H9 (cell line): Measurements from ENCODE around the gene C2orf92. TPM values are rescaled to one million over a fixed set of nuclear protein-coding genes. Genes with fewer than 3 reads are reported as not detected.

ENCODE experiments used
- DNase-seq: peaks from one replicate; pipeline ENCODE4 v3.0.0-alpha.2; 2017
- H2AFZ ChIP-seq: one replicate; pipeline ENCODE4 v1.6.1; 2013; ENCODE audit warnings: mild to moderate bottlenecking, low read length, control low read depth, moderate library complexity
- H2AK5ac ChIP-seq: 2 replicates; pipeline ENCODE4 v1.6.1; 2013; ENCODE audit warnings: low read length, control low read depth, mixed read lengths; ENCODE audit not compliant: insufficient read length
- H2BK120ac ChIP-seq: one replicate; pipeline ENCODE4 v1.6.1; 2013; ENCODE audit warnings: low read depth, mild to moderate bottlenecking, low read length, control low read depth, inconsistent platforms; ENCODE audit not compliant: poor library complexity, severe bottlenecking
- H2BK12ac ChIP-seq: 2 replicates; pipeline ENCODE4 v1.6.1; 2013; ENCODE audit warnings: low read length, control low read depth, mixed read lengths, low read depth; ENCODE audit not compliant: insufficient read length
- H2BK15ac ChIP-seq: 2 replicates; pipeline ENCODE4 v1.6.1; 2013; ENCODE audit warnings: low read depth, low read length, control low read depth
- H2BK20ac ChIP-seq: one replicate; pipeline ENCODE4 v1.6.1; 2013; ENCODE audit warnings: low read depth, mild to moderate bottlenecking, low read length, control low read depth, inconsistent platforms; ENCODE audit not compliant: poor library complexity, severe bottlenecking
- H2BK5ac ChIP-seq: 2 replicates; pipeline ENCODE4 v1.6.1; 2013; ENCODE audit warnings: low read length, control low read depth, mixed read lengths; ENCODE audit not compliant: insufficient read length
- H3K14ac ChIP-seq: 2 replicates; pipeline ENCODE4 v1.6.1; 2013; ENCODE audit warnings: low read length, control low read depth; ENCODE audit not compliant: insufficient read depth
- H3K18ac ChIP-seq: 2 replicates; pipeline ENCODE4 v1.6.1; 2013; ENCODE audit warnings: low read depth, mild to moderate bottlenecking, mixed read lengths, low read length, control low read depth; ENCODE audit not compliant: insufficient read length
- H3K23ac ChIP-seq: 2 replicates; pipeline ENCODE4 v1.6.1; 2013; ENCODE audit warnings: low read length, control low read depth, mixed read lengths, low read depth; ENCODE audit not compliant: insufficient read length
- H3K23me2 ChIP-seq: 2 replicates; pipeline ENCODE4 v1.6.1; 2013; ENCODE audit warnings: low read depth, mild to moderate bottlenecking, mixed read lengths, low read length, control low read depth; ENCODE audit not compliant: insufficient read length, poor library complexity, severe bottlenecking
- H3K27ac ChIP-seq: 2 replicates; pipeline ENCODE4 v1.5.1; 2013; ENCODE audit warnings: low read length, control low read depth, mixed read lengths, low read depth; ENCODE audit not compliant: insufficient read length
- H3K27me3 ChIP-seq: 2 replicates; pipeline ENCODE4 v1.6.1; 2013; ENCODE audit warnings: low read length, control low read depth, inconsistent platforms; ENCODE audit not compliant: insufficient read depth
- H3K4ac ChIP-seq: 2 replicates; pipeline ENCODE4 v1.6.1; 2013; ENCODE audit warnings: low read depth, mild to moderate bottlenecking, control low read depth, inconsistent platforms, low read length, moderate library complexity
- H3K4me1 ChIP-seq: 2 replicates; pipeline ENCODE4 v1.6.1; 2013; ENCODE audit warnings: low read length, control low read depth, inconsistent platforms; ENCODE audit not compliant: insufficient read depth
- H3K4me2 ChIP-seq: 2 replicates; pipeline ENCODE4 v1.6.1; 2013; ENCODE audit warnings: low read length, control low read depth, mixed read lengths; ENCODE audit not compliant: insufficient read length, insufficient read depth
- H3K56ac ChIP-seq: 2 replicates; pipeline ENCODE4 v1.6.1; 2013; ENCODE audit warnings: low read depth, mild to moderate bottlenecking, mixed read lengths, low read length, control low read depth; ENCODE audit not compliant: insufficient read length
- H3K79me1 ChIP-seq: 2 replicates; pipeline ENCODE4 v1.6.1; 2013; ENCODE audit warnings: low read depth, mild to moderate bottlenecking, moderate library complexity, low read length, control low read depth, inconsistent platforms; ENCODE audit not compliant: insufficient read depth, poor library complexity, severe bottlenecking
- H3K79me2 ChIP-seq: 2 replicates; pipeline ENCODE4 v1.6.1; 2013; ENCODE audit warnings: low read length, control low read depth, inconsistent platforms; ENCODE audit not compliant: insufficient read depth
- H3K9ac ChIP-seq: 2 replicates; pipeline ENCODE4 v1.6.1; 2013; ENCODE audit warnings: low read length, control low read depth, mixed read lengths; ENCODE audit not compliant: insufficient read length; ENCODE audit errors: extremely low read depth
- H3K9me3 ChIP-seq: one replicate; pipeline ENCODE4 v1.6.1; 2013; ENCODE audit warnings: low read depth, low read length, inconsistent platforms; ENCODE audit not compliant: control insufficient read depth
- H3T11ph ChIP-seq: one replicate; pipeline ENCODE4 v1.6.1; 2013; ENCODE audit warnings: mild to moderate bottlenecking, low read length, control low read depth, inconsistent platforms
- H4K20me1 ChIP-seq: one replicate; pipeline ENCODE4 v1.6.1; 2013; ENCODE audit not compliant: control insufficient read depth, insufficient read length, insufficient read depth
- H4K5ac ChIP-seq: 2 replicates; pipeline ENCODE4 v1.6.1; 2013; ENCODE audit warnings: low read depth, mild to moderate bottlenecking, mixed read lengths, low read length, control low read depth; ENCODE audit not compliant: insufficient read length
- H4K8ac ChIP-seq: replicated peaks from 2 replicates; pipeline ENCODE4 v1.6.1; 2013; ENCODE audit warnings: low read length, control low read depth, mixed read lengths, low read depth; ENCODE audit not compliant: insufficient read length
- H4K91ac ChIP-seq: 2 replicates; pipeline ENCODE4 v1.6.1; 2013; ENCODE audit warnings: low read depth, mild to moderate bottlenecking, moderate library complexity, mixed read lengths, low read length, control low read depth; ENCODE audit not compliant: insufficient read length
- H3K27ac Mint-ChIP-seq, 3 experiments: 2 replicates in 2 of 3; 3 replicates in 1 of 3; pipeline ENCODE4 v1.8.0; 2020 to 2021; ENCODE audit warnings: mixed read lengths in 3 of 3, mild to moderate bottlenecking in 1 of 3, moderate library complexity in 1 of 3
- H3K27me3 Mint-ChIP-seq: 2 replicates; pipeline ENCODE4 v1.8.0; 2021; ENCODE audit warnings: low read depth, mild to moderate bottlenecking, moderate library complexity, mixed read lengths
- H3K36me3 Mint-ChIP-seq, 3 experiments: 2 replicates in 2 of 3; 3 replicates in 1 of 3; pipeline ENCODE4 v1.8.0; 2020 to 2021; ENCODE audit warnings: low read depth in 3 of 3, mixed read lengths in 3 of 3; ENCODE audit not compliant: insufficient read depth in 1 of 3
- H3K4me1 Mint-ChIP-seq, 2 experiments: 2 replicates each; pipeline ENCODE4 v1.8.0; 2020; ENCODE audit warnings: mixed read lengths in 2 of 2
- H3K4me3 Mint-ChIP-seq, 2 experiments: 2 replicates in 1 of 2; 3 replicates in 1 of 2; pipeline ENCODE4 v1.8.0; 2020 to 2021; ENCODE audit warnings: mild to moderate bottlenecking in 2 of 2, mixed read lengths in 2 of 2, moderate library complexity in 1 of 2
- H3K9me3 Mint-ChIP-seq, 2 experiments: 2 replicates in 1 of 2; 3 replicates in 1 of 2; pipeline ENCODE4 v1.8.0; 2020; ENCODE audit warnings: mild to moderate bottlenecking in 2 of 2, mixed read lengths in 2 of 2, moderate library complexity in 1 of 2
- WGBS: extraction: QIAGEN DNeasy Blood & Tissue Kit; methylation state at CpG from one replicate; pipeline ENCODE4 v1.1.7; 2013; ENCODE audit warnings: missing lambda C conversion rate, low lambda C conversion rate, mixed read lengths; ENCODE audit not compliant: insufficient read length; ENCODE audit errors: extremely low coverage; 5-methylcytosine and 5-hydroxymethylcytosine counted together
- total RNA-seq: library from RNA; stranded (reverse); gene quantifications from 2 replicates; pipeline ENCODE4 v1.2.1, GENCODE V29; 2021
- TF ChIP-seq, protein P1 (sequence below): fragments of 200-600 bp; sonication (generic); conservative IDR thresholded peaks from 3 replicates; pipeline ENCODE4 v1.8.0; 2021; ENCODE audit warnings: antibody characterized with exemption, mild to moderate bottlenecking

C2orf92 gene
- total RNA-seq, 1 experiment from 2014 or later, result 7.3 TPM

DNA sequence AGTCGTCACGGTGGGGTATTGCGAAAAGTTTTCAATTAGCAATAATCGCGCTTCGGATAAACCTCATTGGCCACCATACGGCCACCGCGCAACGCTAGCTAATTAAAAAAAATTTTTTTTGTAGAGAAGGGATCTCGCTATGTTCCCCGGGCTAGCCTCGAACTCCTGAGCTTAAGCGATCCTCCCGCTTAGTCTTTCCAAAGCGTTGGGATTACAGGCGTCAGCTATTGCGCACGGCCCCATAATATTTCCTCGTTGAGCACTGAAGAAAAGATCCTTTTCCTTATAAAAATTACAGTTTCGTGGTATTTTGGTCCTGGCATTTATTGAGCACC lies 4.9 kb upstream of the C2orf92 start:
- H3T11ph ChIP-seq, result no peak overlapping the region
- peak overlapping the region; percentile 70 for H3K27ac ChIP-seq
- H2BK15ac ChIP-seq, result no peak overlapping the region
- no peak overlapping the region for H4K8ac ChIP-seq
- H3K9me3 ChIP-seq, result no peaks in the 10 kb centered on the region
- H2AFZ ChIP-seq, result peak overlapping the region; percentile 34
- H4K5ac ChIP-seq, result no peak overlapping the region
- H3K27ac Mint-ChIP-seq, result peak overlapping the region in 2 of 3 experiments; percentile 95; a peak in 5 of 7 replicates
- H3K4ac ChIP-seq, result no peak overlapping the region; the same call in 1 of the 2 replicates
- no peak overlapping the region for H2BK12ac ChIP-seq
- WGBS, result no CpG with 5 or more reads among the region's 21 CpGs
- H3K18ac ChIP-seq, result peak overlapping the region; percentile 61
- peak overlapping the region; percentile 98; the same call in 1 of the 2 replicates for H3K14ac ChIP-seq
- H3K27me3 Mint-ChIP-seq, result no peaks in the 10 kb centered on the region
- no peak overlapping the region for H2BK20ac ChIP-seq
- H3K36me3 Mint-ChIP-seq, result peaks cover 5 to 7% (median 6%) of the 10 kb centered on the region in 3 experiments; a peak in 4 of 7 replicates
- H3K79me2 ChIP-seq, result peaks cover 4% of the 10 kb centered on the region; the same call in 1 of the 2 replicates
- peaks cover 18 to 19% of the 10 kb centered on the region in 2 experiments for H3K4me1 Mint-ChIP-seq
- no peaks in the 10 kb centered on the region; the same call in 1 of the 2 replicates for H3K4me1 ChIP-seq
- no peaks in the 10 kb centered on the region for H3K27me3 ChIP-seq
- no peaks in the 10 kb centered on the region; a peak in 1 of 5 replicates for H3K9me3 Mint-ChIP-seq
- no peak overlapping the region for H2BK120ac ChIP-seq
- TF ChIP-seq, protein P1, sequence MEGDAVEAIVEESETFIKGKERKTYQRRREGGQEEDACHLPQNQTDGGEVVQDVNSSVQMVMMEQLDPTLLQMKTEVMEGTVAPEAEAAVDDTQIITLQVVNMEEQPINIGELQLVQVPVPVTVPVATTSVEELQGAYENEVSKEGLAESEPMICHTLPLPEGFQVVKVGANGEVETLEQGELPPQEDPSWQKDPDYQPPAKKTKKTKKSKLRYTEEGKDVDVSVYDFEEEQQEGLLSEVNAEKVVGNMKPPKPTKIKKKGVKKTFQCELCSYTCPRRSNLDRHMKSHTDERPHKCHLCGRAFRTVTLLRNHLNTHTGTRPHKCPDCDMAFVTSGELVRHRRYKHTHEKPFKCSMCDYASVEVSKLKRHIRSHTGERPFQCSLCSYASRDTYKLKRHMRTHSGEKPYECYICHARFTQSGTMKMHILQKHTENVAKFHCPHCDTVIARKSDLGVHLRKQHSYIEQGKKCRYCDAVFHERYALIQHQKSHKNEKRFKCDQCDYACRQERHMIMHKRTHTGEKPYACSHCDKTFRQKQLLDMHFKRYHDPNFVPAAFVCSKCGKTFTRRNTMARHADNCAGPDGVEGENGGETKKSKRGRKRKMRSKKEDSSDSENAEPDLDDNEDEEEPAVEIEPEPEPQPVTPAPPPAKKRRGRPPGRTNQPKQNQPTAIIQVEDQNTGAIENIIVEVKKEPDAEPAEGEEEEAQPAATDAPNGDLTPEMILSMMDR, result no peak; the same call in 2 of the 3 replicates
- no peak overlapping the region for H3K23ac ChIP-seq
- no peaks in the 10 kb centered on the region for H4K20me1 ChIP-seq
- peak overlapping the region; percentile 86 for H3K9ac ChIP-seq
- peaks cover 12% of the 10 kb centered on the region for H3K23me2 ChIP-seq
- H3K79me1 ChIP-seq, result peaks cover 4% of the 10 kb centered on the region
- no peak overlapping the region for H2BK5ac ChIP-seq
- no peak overlapping the region for H2AK5ac ChIP-seq
- H3K4me2 ChIP-seq, result peak overlapping the region; percentile 62
- H3K56ac ChIP-seq, result no peak overlapping the region
- H3K4me3 Mint-ChIP-seq, result peak overlapping the region; percentile 78 to 91
- no peak for DNase-seq
- no peak overlapping the region for H4K91ac ChIP-seq
